ENCODE results near the gene TSPEAR.

DNA sequence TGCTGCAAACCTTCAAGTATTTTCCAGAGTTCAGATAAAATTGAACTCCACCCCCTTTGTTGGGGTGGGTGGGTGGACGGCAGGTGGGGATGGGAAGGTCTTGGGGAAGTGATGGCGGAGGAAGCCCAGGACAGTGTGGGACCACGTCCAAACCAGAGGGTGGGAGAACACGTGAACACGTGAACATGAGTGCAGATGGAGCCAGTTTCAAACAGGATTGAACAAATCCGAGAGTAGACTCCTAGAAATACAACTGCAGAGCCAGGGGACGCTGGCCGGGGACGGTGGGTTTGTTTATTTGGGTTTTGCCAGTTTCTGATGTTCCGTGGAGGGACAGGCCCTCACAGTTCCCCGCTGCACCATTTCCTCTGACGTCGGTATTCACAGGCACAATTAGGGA is 163.0 kb downstream of the TSPEAR start:
- TF ChIP-seq, protein P1, sequence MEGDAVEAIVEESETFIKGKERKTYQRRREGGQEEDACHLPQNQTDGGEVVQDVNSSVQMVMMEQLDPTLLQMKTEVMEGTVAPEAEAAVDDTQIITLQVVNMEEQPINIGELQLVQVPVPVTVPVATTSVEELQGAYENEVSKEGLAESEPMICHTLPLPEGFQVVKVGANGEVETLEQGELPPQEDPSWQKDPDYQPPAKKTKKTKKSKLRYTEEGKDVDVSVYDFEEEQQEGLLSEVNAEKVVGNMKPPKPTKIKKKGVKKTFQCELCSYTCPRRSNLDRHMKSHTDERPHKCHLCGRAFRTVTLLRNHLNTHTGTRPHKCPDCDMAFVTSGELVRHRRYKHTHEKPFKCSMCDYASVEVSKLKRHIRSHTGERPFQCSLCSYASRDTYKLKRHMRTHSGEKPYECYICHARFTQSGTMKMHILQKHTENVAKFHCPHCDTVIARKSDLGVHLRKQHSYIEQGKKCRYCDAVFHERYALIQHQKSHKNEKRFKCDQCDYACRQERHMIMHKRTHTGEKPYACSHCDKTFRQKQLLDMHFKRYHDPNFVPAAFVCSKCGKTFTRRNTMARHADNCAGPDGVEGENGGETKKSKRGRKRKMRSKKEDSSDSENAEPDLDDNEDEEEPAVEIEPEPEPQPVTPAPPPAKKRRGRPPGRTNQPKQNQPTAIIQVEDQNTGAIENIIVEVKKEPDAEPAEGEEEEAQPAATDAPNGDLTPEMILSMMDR (IDR thresholded peaks at IDR 0.05) = no peak
- no peak for TF ChIP-seq POLR2A (IDR thresholded peaks at IDR 0.05)

All from right lobe of liver (tissue), 4 donors.